Stomach (tissue), 4 donors: ENCODE data around the gene CDC14B.

Experiments
- EP300 ChIP-seq: sonication (generic); formaldehyde crosslinking; IDR thresholded peaks from one replicate; pipeline ENCODE4 v1.6.1; 2017; ENCODE audit warnings: antibody characterized with exemption
- POLR2A ChIP-seq, 4 donors: fragments of 450-650 bp; IDR thresholded peaks; one replicate each; pipeline ENCODE4 v1.6.1; 2016; ENCODE audit warnings: antibody characterized with exemption in 4 of 4, control low read depth in 2 of 4, mild to moderate bottlenecking in 1 of 4, moderate library complexity in 1 of 4
- POLR2AphosphoS5 ChIP-seq, 3 donors: sonication (generic); formaldehyde crosslinking; IDR thresholded peaks; one replicate each; pipeline ENCODE4 v1.6.1; 2016; ENCODE audit warnings: antibody characterized with exemption in 3 of 3
- TF ChIP-seq, protein P1 (sequence below), 7 experiments: fragments of 450-650 bp in 4 of 7; fragments of 200-600 bp in 3 of 7; sonication (generic) in 3 of 7; IDR thresholded peaks; one replicate each; pipeline ENCODE4 v1.5.1; 2016 to 2019; ENCODE audit warnings: antibody characterized with exemption in 7 of 7, control low read depth in 2 of 7, mild to moderate bottlenecking in 1 of 7

GRCh38 chr9:96476591-96476990, 143.1 kb downstream of the CDC14B start:
- TF ChIP-seq, protein P1, sequence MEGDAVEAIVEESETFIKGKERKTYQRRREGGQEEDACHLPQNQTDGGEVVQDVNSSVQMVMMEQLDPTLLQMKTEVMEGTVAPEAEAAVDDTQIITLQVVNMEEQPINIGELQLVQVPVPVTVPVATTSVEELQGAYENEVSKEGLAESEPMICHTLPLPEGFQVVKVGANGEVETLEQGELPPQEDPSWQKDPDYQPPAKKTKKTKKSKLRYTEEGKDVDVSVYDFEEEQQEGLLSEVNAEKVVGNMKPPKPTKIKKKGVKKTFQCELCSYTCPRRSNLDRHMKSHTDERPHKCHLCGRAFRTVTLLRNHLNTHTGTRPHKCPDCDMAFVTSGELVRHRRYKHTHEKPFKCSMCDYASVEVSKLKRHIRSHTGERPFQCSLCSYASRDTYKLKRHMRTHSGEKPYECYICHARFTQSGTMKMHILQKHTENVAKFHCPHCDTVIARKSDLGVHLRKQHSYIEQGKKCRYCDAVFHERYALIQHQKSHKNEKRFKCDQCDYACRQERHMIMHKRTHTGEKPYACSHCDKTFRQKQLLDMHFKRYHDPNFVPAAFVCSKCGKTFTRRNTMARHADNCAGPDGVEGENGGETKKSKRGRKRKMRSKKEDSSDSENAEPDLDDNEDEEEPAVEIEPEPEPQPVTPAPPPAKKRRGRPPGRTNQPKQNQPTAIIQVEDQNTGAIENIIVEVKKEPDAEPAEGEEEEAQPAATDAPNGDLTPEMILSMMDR (IDR thresholded peaks at IDR 0.05) = no peak
- peak in 1 of 3 donors; percentile 47 for TF ChIP-seq POLR2AphosphoS5 (IDR thresholded peaks at IDR 0.05)
- no peak for TF ChIP-seq EP300
- TF ChIP-seq POLR2A (IDR thresholded peaks at IDR 0.05) = no peak
